HG03571 (cell line): Measurements from ENCODE around the gene PIM3.

Source experiments
- ATAC-seq: cut with Tn5 transposase; IDR thresholded peaks from one replicate; pipeline ENCODE4 v1.9.1; 2021; ENCODE audit not compliant: unreplicated experiment

PIM3 gene

GRCh38 chr22:49999946-50000586 is 39.5 kb downstream of the PIM3 start:
- ATAC-seq, result no peak

- ATAC-seq, result no peak
Observed at GRCh38 chr22:50000587-50001387, 40.2 kb downstream of the PIM3 start.

GRCh38 chr22:50001388-50002231 is 41.0 kb downstream of the PIM3 start:
- no peak for ATAC-seq

GRCh38 chr22:50002791-50003190 is 42.2 kb downstream of the PIM3 start:
- no peak for ATAC-seq

GRCh38 chr22:50004918-50005317 is 44.3 kb downstream of the PIM3 start:
- no peak for ATAC-seq

- no peak for ATAC-seq
Observed at GRCh38 chr22:50007057-50007511, 46.5 kb downstream of the PIM3 start.

- ATAC-seq, result no peak
Observed at GRCh38 chr22:50008151-50009040, 47.8 kb downstream of the PIM3 start.

- no peak for ATAC-seq
Observed at GRCh38 chr22:50009251-50009650, 48.7 kb downstream of the PIM3 start.

- no peak for ATAC-seq
Observed at GRCh38 chr22:50009765-50010675, 49.4 kb downstream of the PIM3 start.

- no peak for ATAC-seq
Observed at GRCh38 chr22:50010676-50011446, 50.3 kb downstream of the PIM3 start.

- no peak for ATAC-seq
Observed at GRCh38 chr22:50011447-50012210, 51.1 kb downstream of the PIM3 start.

- ATAC-seq, result no peak
Observed at GRCh38 chr22:50012211-50013181, 51.9 kb downstream of the PIM3 start, which contains the start of gene IL17REL. Gene IL17REL, minus strand, starts transcription at chr22:50012765. Its CDS starts 119 bp downstream, at chr22:50012646.
